DOHH2 (cell line): ENCODE data around the gene CPEB3.

Experiments used
- H3F3A ChIP-seq: fragments of 200-600 bp; sonication (generic), shearing (Covaris generic); 2 replicates; pipeline ENCODE4 v1.6.0; 2016; ENCODE audit warnings: antibody characterized with exemption, mild to moderate bottlenecking; ENCODE audit not compliant: control insufficient read depth, insufficient read depth
- H3K27ac ChIP-seq: fragments of 200-600 bp; sonication (generic); 2 replicates; pipeline ENCODE4 v1.5.1; 2014; ENCODE audit warnings: low read depth, mild to moderate bottlenecking, low read length, moderate library complexity
- H3K27me3 ChIP-seq: fragments of 200-600 bp; sonication (generic); 2 replicates; pipeline ENCODE4 v1.6.1; 2014; ENCODE audit warnings: mild to moderate bottlenecking, low read length, mixed read lengths; ENCODE audit not compliant: control insufficient read depth
- H3K36me3 ChIP-seq: fragments of 200-600 bp; sonication (generic); 2 replicates; pipeline ENCODE4 v1.6.1; 2014; ENCODE audit warnings: mild to moderate bottlenecking, low read length, moderate library complexity, mixed read lengths; ENCODE audit not compliant: control insufficient read depth
- H3K4me1 ChIP-seq: fragments of 200-600 bp; sonication (generic); 2 replicates; pipeline ENCODE4 v1.6.1; 2014; ENCODE audit warnings: mild to moderate bottlenecking, low read length, mixed read lengths; ENCODE audit not compliant: control insufficient read depth
- H3K4me2 ChIP-seq: fragments of 200-600 bp; sonication (generic); 2 replicates; pipeline ENCODE4 v1.6.0; 2014; ENCODE audit warnings: mild to moderate bottlenecking, low read length, moderate library complexity
- H3K4me3 ChIP-seq: fragments of 200-600 bp; sonication (generic); 2 replicates; pipeline ENCODE4 v1.5.1; 2014; ENCODE audit warnings: mild to moderate bottlenecking, low read length, mixed read lengths
- H3K79me2 ChIP-seq: fragments of 200-600 bp; sonication (generic); 2 replicates; pipeline ENCODE4 v1.6.1; 2014; ENCODE audit warnings: mild to moderate bottlenecking, low read length, mixed read lengths; ENCODE audit not compliant: control insufficient read depth
- H3K9me2 ChIP-seq: fragments of 200-600 bp; sonication (generic); replicated peaks from 2 replicates; pipeline ENCODE4 v1.6.1; 2014; ENCODE audit warnings: mild to moderate bottlenecking, low read length, mixed read lengths; ENCODE audit not compliant: control insufficient read depth
- H3K9me3 ChIP-seq: fragments of 200-600 bp; sonication (generic); 2 replicates; pipeline ENCODE4 v1.6.1; 2014; ENCODE audit warnings: antibody characterized with exemption, low read length, mixed read lengths; ENCODE audit not compliant: control insufficient read depth, insufficient read depth
- H4K20me1 ChIP-seq: fragments of 200-600 bp; sonication (generic); 2 replicates; pipeline ENCODE4 v1.6.0; 2014; ENCODE audit warnings: low read depth, mild to moderate bottlenecking, antibody characterized with exemption, low read length, moderate library complexity; ENCODE audit not compliant: control insufficient read depth, insufficient read depth
- CTCF ChIP-seq: fragments of 200-600 bp; sonication (generic); IDR thresholded peaks from one replicate; pipeline ENCODE4 v1.5.1; 2014; ENCODE audit warnings: antibody characterized with exemption, mild to moderate bottlenecking, low read depth, low read length; ENCODE audit not compliant: poor library complexity, severe bottlenecking
- EZH2phosphoT487 ChIP-seq: fragments of 200-600 bp; sonication (generic); IDR thresholded peaks from 2 replicates; pipeline ENCODE4 v1.6.1; 2017; ENCODE audit warnings: borderline replicate concordance, mild to moderate bottlenecking, antibody characterized with exemption, low read length, moderate library complexity, mixed read lengths

The CPEB3 gene

GRCh38 chr10:92241501-92241900 is 49.4 kb downstream of the CPEB3 start:
- H3K9me2 ChIP-seq, result no peaks in the 10 kb centered on the region
- peaks cover 44% of the 10 kb centered on the region for H3K4me1 ChIP-seq
- peaks cover 14% of the 10 kb centered on the region for H3F3A ChIP-seq
- TF ChIP-seq CTCF (no peak), EZH2phosphoT487 (no peak)
- peak overlapping the region; percentile 84 for H3K4me3 ChIP-seq
- no peaks in the 10 kb centered on the region for H3K79me2 ChIP-seq
- H3K27ac ChIP-seq, result peak overlapping the region; percentile 34; the same call in 1 of the 2 replicates
- H3K27me3 ChIP-seq, result peaks cover 29% of the 10 kb centered on the region
- no peaks in the 10 kb centered on the region for H3K36me3 ChIP-seq
- H3K9me3 ChIP-seq, result no peaks in the 10 kb centered on the region
- 0 out of 2 replicates have a peak, but pooled peaks cover 4% of the 10 kb centered on the region for H4K20me1 ChIP-seq
- H3K4me2 ChIP-seq, result peak overlapping the region; percentile 88

GRCh38 chr10:92241158-92241500 is 49.7 kb downstream of the CPEB3 start:
- no peaks in the 10 kb centered on the region for H3K9me2 ChIP-seq
- H3K27me3 ChIP-seq, result peaks cover 29% of the 10 kb centered on the region
- H4K20me1 ChIP-seq, result 0 out of 2 replicates have a peak, but pooled peaks cover 4% of the 10 kb centered on the region
- peak overlapping the region; percentile 34 for H3K27ac ChIP-seq
- no peaks in the 10 kb centered on the region for H3K9me3 ChIP-seq
- peaks cover 14% of the 10 kb centered on the region for H3F3A ChIP-seq
- no peaks in the 10 kb centered on the region for H3K79me2 ChIP-seq
- peaks cover 44% of the 10 kb centered on the region for H3K4me1 ChIP-seq
- TF ChIP-seq CTCF (no peak), EZH2phosphoT487 (no peak)
- H3K4me2 ChIP-seq, result peak overlapping the region; percentile 88
- H3K4me3 ChIP-seq, result peak overlapping the region; percentile 84
- H3K36me3 ChIP-seq, result no peaks in the 10 kb centered on the region

GRCh38 chr10:92240289-92241157 is 50.4 kb downstream of the CPEB3 start:
- H3K9me3 ChIP-seq, result no peaks in the 10 kb centered on the region
- peak overlapping the region; percentile 88 for H3K4me2 ChIP-seq
- H3K27ac ChIP-seq, result peak overlapping the region; percentile 34
- H3K4me1 ChIP-seq, result peaks cover 44% of the 10 kb centered on the region
- H3K4me3 ChIP-seq, result peak overlapping the region; percentile 84
- H3F3A ChIP-seq, result peaks cover 14% of the 10 kb centered on the region
- H3K79me2 ChIP-seq, result no peaks in the 10 kb centered on the region
- TF ChIP-seq CTCF (no peak), EZH2phosphoT487 (no peak)
- no peaks in the 10 kb centered on the region for H3K9me2 ChIP-seq
- H3K27me3 ChIP-seq, result peaks cover 29% of the 10 kb centered on the region
- 0 out of 2 replicates have a peak, but pooled peaks cover 4% of the 10 kb centered on the region for H4K20me1 ChIP-seq
- no peaks in the 10 kb centered on the region for H3K36me3 ChIP-seq
